Endodermal cell (in vitro differentiated cells): ENCODE results near the gene CISH. TPM values are rescaled to one million over a fixed set of nuclear protein-coding genes. Genes with fewer than 3 reads are reported as not detected.
A peak's percentile ranks its signal among the peaks of the same experiment; 100 is the strongest.

Source experiments
- DNase-seq: peaks from one replicate; pipeline ENCODE4 v3.0.0-alpha.2; 2017
- H3K27ac ChIP-seq: 2 replicates; pipeline ENCODE4 v1.5.1; 2013; ENCODE audit warnings: mild to moderate bottlenecking, low read depth, low read length, moderate library complexity
- H3K27me3 ChIP-seq: 2 replicates; pipeline ENCODE4 v1.6.1; 2013; ENCODE audit warnings: mild to moderate bottlenecking, low read length, moderate library complexity; ENCODE audit not compliant: insufficient read depth, control insufficient read depth, poor library complexity, severe bottlenecking
- H3K36me3 ChIP-seq: 2 replicates; pipeline ENCODE4 v1.7.0; 2013; ENCODE audit warnings: mild to moderate bottlenecking, low read length, moderate library complexity; ENCODE audit not compliant: control insufficient read depth, insufficient read depth
- H3K4me1 ChIP-seq: one replicate; pipeline ENCODE4 v1.7.0; 2013; ENCODE audit warnings: low read length; ENCODE audit not compliant: control insufficient read depth, insufficient read depth
- H3K4me3 ChIP-seq: 2 replicates; pipeline ENCODE4 v1.5.1; 2013; ENCODE audit warnings: mild to moderate bottlenecking, low read length, moderate library complexity
- H3K9ac ChIP-seq: 2 replicates; pipeline ENCODE4 v1.6.1; 2013; ENCODE audit warnings: mild to moderate bottlenecking, low read length, moderate library complexity; ENCODE audit not compliant: poor library complexity, severe bottlenecking; ENCODE audit errors: extremely low read depth
- H3K9me3 ChIP-seq: 2 replicates; pipeline ENCODE4 v1.6.1; 2013; ENCODE audit warnings: mild to moderate bottlenecking, low read length, moderate library complexity; ENCODE audit not compliant: control insufficient read depth
- H3K27ac Mint-ChIP-seq: 2 replicates; pipeline ENCODE4 v1.8.0; 2020; ENCODE audit warnings: mixed read lengths
- H3K27me3 Mint-ChIP-seq: 2 replicates; pipeline ENCODE4 v1.8.0; 2021; ENCODE audit warnings: mild to moderate bottlenecking, mixed read lengths; ENCODE audit not compliant: insufficient read depth
- H3K36me3 Mint-ChIP-seq: 2 replicates; pipeline ENCODE4 v1.8.0; 2020; ENCODE audit warnings: low read depth, mixed read lengths
- H3K4me1 Mint-ChIP-seq: 2 replicates; pipeline ENCODE4 v1.8.0; 2020; ENCODE audit warnings: mixed read lengths
- H3K4me3 Mint-ChIP-seq: 2 replicates; pipeline ENCODE4 v1.8.0; 2020; ENCODE audit warnings: mild to moderate bottlenecking, moderate library complexity, mixed read lengths
- H3K9me3 Mint-ChIP-seq: 2 replicates; pipeline ENCODE4 v1.8.0; 2020; ENCODE audit warnings: mild to moderate bottlenecking, mixed read lengths
- whole genome bisulfite sequencing, 2 experiments: methylation state at CpG; one replicate each; pipeline versions ENCODE4 v1.1.5 to v1.1.7; 2013; ENCODE audit warnings: missing lambda C conversion rate in 2 of 2, mixed read lengths in 1 of 2; ENCODE audit not compliant: insufficient coverage in 1 of 2, insufficient read length in 1 of 2; 5-methylcytosine and 5-hydroxymethylcytosine counted together
- total RNA-seq, 2 donors: library from RNA; stranded (reverse); fragmentation: NEBNext Ultra II Directional in 1 of 2; extraction: Animal tissue kit (Norgen Biotek cat#: 25700) in 1 of 2; gene quantifications; 2 replicates in 1 of 2; 3 replicates in 1 of 2; pipeline ENCODE4 v1.2.1, GENCODE V29; 2021
- TF ChIP-seq, protein P1 (sequence below): fragments of 200-600 bp; sonication (generic); conservative IDR thresholded peaks from 2 replicates; pipeline ENCODE4 v1.5.0; 2021; ENCODE audit warnings: antibody characterized with exemption, mild to moderate bottlenecking

The CISH gene
- total RNA-seq, 2 donors from 2014 or later, result 1.2 to 2.0 TPM

DNA sequence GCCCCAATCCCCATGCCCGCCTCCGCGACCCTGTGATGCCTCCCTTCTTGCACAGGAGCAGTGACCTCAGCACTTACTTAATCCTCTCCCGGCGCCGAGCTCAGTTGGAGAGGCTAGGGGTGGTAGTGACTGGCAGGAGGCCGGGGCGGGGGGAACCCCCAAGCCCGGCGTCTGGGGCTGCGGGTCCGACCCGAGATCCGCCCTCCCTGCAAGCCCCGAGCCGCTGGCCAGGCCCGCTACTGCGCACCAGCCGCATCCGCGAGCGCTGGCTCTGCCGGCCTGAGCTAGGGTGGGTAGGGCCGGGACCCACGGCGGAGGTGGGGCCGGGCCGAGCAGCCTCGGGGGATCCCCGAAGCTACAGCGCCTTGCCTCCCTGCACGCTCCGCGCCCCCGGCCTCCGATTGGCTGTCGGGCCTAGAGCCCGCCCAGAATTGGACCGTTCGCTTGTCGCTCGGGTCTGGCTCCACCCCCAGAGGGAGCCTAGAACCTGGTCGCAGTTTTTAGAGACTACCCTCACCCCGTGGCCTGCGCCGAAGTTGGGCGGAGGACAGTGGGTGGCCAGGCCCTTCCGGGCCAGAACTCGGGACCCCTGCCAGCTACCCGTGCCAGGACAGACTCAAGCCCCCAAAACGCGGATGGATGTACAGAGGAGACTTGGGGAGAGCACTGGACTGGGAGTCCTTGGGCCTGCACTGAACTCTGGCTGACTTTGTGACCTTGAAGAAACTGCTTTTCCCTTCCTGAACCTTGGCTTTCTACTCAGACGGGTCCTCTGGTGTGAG lies 44.0 kb downstream of the CISH start, which contains the start of gene C3orf18:
Gene C3orf18, minus strand, starts transcription at position 362 of the 782 bp plus-strand sequence. CDS start 2,048 bp downstream, outside the sequence.
- TF ChIP-seq, protein P1, sequence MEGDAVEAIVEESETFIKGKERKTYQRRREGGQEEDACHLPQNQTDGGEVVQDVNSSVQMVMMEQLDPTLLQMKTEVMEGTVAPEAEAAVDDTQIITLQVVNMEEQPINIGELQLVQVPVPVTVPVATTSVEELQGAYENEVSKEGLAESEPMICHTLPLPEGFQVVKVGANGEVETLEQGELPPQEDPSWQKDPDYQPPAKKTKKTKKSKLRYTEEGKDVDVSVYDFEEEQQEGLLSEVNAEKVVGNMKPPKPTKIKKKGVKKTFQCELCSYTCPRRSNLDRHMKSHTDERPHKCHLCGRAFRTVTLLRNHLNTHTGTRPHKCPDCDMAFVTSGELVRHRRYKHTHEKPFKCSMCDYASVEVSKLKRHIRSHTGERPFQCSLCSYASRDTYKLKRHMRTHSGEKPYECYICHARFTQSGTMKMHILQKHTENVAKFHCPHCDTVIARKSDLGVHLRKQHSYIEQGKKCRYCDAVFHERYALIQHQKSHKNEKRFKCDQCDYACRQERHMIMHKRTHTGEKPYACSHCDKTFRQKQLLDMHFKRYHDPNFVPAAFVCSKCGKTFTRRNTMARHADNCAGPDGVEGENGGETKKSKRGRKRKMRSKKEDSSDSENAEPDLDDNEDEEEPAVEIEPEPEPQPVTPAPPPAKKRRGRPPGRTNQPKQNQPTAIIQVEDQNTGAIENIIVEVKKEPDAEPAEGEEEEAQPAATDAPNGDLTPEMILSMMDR, result no peak
- H3K4me1 ChIP-seq, result peaks cover 5% of the 10 kb centered on the region
- Mint-ChIP-seq H3K9me3 (no peaks in the 10 kb centered on the region), H3K27ac (peak within 1 kb of the TSS; percentile 82), H3K36me3 (no peaks in the 10 kb centered on the region), H3K27me3 (peaks cover 12% of the 10 kb centered on the region), H3K4me1 (peaks cover 4% of the 10 kb centered on the region), H3K4me3 (peak within 1 kb of the TSS; percentile 95)
- WGBS, 2 experiments, result 4 to 5% methylated on average over 24 to 53 of the region's 53 CpGs
- H3K4me3 ChIP-seq, result peak within 1 kb of the TSS; percentile 98
- peaks cover 4% of the 10 kb centered on the region for H3K36me3 ChIP-seq
- no peaks in the 10 kb centered on the region for H3K9me3 ChIP-seq
- H3K9ac ChIP-seq, result peak within 1 kb of the TSS; percentile 44
- peaks cover 10% of the 10 kb centered on the region for H3K27me3 ChIP-seq
- no peak within 1 kb of the TSS for H3K27ac ChIP-seq
- DNase-seq, result peak; percentile 96

DNA sequence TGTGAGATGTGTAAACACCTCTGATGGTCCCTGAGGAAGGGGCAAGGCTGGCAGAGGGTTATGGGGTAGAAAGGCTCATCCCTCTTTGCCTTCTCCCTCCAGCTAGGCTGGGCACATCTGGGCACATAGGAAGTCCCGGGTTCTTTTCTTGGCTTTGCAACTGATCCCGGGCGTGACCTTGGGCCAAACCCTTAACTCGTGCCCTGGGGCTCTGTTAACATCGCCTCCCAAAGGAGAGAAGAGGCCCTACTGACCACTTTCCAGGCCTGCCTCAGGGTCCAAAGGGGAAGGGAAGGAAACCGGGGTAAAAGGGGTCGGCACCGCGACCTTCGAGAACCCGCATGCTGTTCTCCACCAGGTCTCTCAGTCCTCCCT lies 44.6 kb downstream of the CISH start:
- peak overlapping the region; percentile 95 for H3K4me3 Mint-ChIP-seq
- Histone ChIP-seq H3K9me3 (no peaks in the 10 kb centered on the region), H3K4me3 (peak overlapping the region; percentile 79), H3K9ac (peak overlapping the region; percentile 44), H3K36me3 (no peaks in the 10 kb centered on the region), H3K4me1 (peaks cover 5% of the 10 kb centered on the region), H3K27me3 (peaks cover 10% of the 10 kb centered on the region), H3K27ac (no peak overlapping the region)
- WGBS, 2 experiments, result 31 to 80% methylated on average over 4 to 11 of the region's 11 CpGs
- no peak overlapping the region for H3K27ac Mint-ChIP-seq
- H3K36me3 Mint-ChIP-seq, result no peaks in the 10 kb centered on the region
- DNase-seq, result no peak
- peaks cover 4% of the 10 kb centered on the region for H3K4me1 Mint-ChIP-seq
- H3K9me3 Mint-ChIP-seq, result no peaks in the 10 kb centered on the region
- TF ChIP-seq, protein P1, result no peak
- H3K27me3 Mint-ChIP-seq, result peaks cover 12% of the 10 kb centered on the region

DNA sequence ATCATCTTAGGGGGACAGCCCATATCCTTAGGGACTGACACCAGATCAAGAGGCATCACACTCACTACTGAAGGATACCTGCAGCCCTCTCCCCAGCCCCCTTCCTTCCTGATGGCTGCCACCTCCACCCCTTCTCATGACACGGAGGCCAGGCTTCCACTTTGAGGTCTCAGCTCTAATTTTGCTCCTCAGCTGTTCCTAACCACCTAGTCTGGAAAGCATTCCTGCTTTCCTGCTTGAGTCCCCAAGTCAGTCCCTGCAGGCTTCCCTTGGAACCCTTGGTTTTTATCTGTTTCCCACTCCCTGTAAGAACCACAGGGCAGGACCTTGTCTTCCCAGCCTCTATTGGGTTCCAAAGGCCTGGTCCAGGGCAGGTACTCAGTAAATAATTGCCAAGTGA lies 47.3 kb downstream of the CISH start:
- H3K27ac Mint-ChIP-seq, result no peak overlapping the region
- peaks cover 2% of the 10 kb centered on the region for H3K4me1 Mint-ChIP-seq
- TF ChIP-seq, protein P1, result no peak
- no peaks in the 10 kb centered on the region for H3K36me3 Mint-ChIP-seq
- no peak overlapping the region for H3K4me3 ChIP-seq
- no peaks in the 10 kb centered on the region for H3K36me3 ChIP-seq
- no peaks in the 10 kb centered on the region for H3K9me3 Mint-ChIP-seq
- peaks cover 5% of the 10 kb centered on the region for H3K4me1 ChIP-seq
- H3K27me3 Mint-ChIP-seq, result peaks cover 12% of the 10 kb centered on the region
- H3K9ac ChIP-seq, result no peak overlapping the region
- WGBS, 2 experiments, result 78 to 86% methylated on average over 1 of the region's 1 CpG
- H3K27ac ChIP-seq, result no peak overlapping the region
- peaks cover 10% of the 10 kb centered on the region for H3K27me3 ChIP-seq
- no peaks in the 10 kb centered on the region for H3K9me3 ChIP-seq
- no peak overlapping the region for H3K4me3 Mint-ChIP-seq
- DNase-seq, result no peak
